Vagina (tissue), 2 donors: Measurements from ENCODE around the gene DDHD1. TPM values are rescaled to one million over a fixed set of nuclear protein-coding genes. Genes with fewer than 3 reads are reported as not detected.
A peak's percentile ranks its signal among the peaks of the same experiment; 100 is the strongest.

Experiments used
- DNase-seq, 2 donors: peaks; one replicate each; pipeline ENCODE4 v3.0.0-alpha.2; 2017; ENCODE audit errors: extremely low spot score in 2 of 2
- H3K27ac ChIP-seq: fragments of 200-600 bp; sonication (generic); one replicate; pipeline ENCODE4 v1.5.1; 2019
- H3K27me3 ChIP-seq: fragments of 200-600 bp; sonication (generic); one replicate; pipeline ENCODE4 v1.5.1; 2019
- H3K36me3 ChIP-seq, 2 donors: fragments of 200-600 bp; sonication (generic); one replicate each; pipeline ENCODE4 v1.5.1; 2017 to 2019
- H3K4me1 ChIP-seq: fragments of 200-600 bp; sonication (generic); one replicate; pipeline ENCODE4 v1.5.1; 2019
- H3K4me3 ChIP-seq, 2 donors: fragments of 200-600 bp; sonication (generic); 1 replicate in 1 of 2; 2 replicates in 1 of 2; pipeline ENCODE4 v1.5.1; 2016 to 2019
- H3K9me3 ChIP-seq: fragments of 200-600 bp; sonication (generic); one replicate; pipeline ENCODE4 v1.5.1; 2019
- POLR2A ChIP-seq, 2 donors: fragments of 450-650 bp; IDR thresholded peaks; one replicate each; pipeline ENCODE4 v1.6.1; 2017; ENCODE audit warnings: antibody characterized with exemption in 2 of 2, mild to moderate bottlenecking in 2 of 2, moderate library complexity in 2 of 2
- POLR2AphosphoS5 ChIP-seq, 2 donors: sonication (generic); formaldehyde crosslinking; IDR thresholded peaks; one replicate each; pipeline ENCODE4 v1.9.0; 2017; ENCODE audit warnings: antibody characterized with exemption in 2 of 2, mild to moderate bottlenecking in 2 of 2, low read depth in 1 of 2; ENCODE audit not compliant: insufficient read depth in 1 of 2
- intact Hi-C: fragments of 100-400 bp; cut with DNase I; formaldehyde crosslinking; loops from one replicate; pipeline ENCODE4 v1.15.1; 2023
- total RNA-seq: library from RNA; depleted of rRNA; stranded (reverse); fragments of >200 nt; gene quantifications from one replicate; pipeline ENCODE4 v1.2.3, GENCODE V29; 2016
- TF ChIP-seq, protein P1 (sequence below), 3 experiments: fragments of 450-650 bp in 2 of 3; fragments of 200-600 bp in 1 of 3; sonication (generic) in 1 of 3; IDR thresholded peaks; one replicate each; pipeline ENCODE4 v1.5.1; 2017 to 2019; ENCODE audit warnings: antibody characterized with exemption in 3 of 3, mild to moderate bottlenecking in 2 of 3, moderate library complexity in 2 of 3

DDHD1 gene
- total RNA-seq, 1 donor from 2014 or later: 17.4 TPM

DNA sequence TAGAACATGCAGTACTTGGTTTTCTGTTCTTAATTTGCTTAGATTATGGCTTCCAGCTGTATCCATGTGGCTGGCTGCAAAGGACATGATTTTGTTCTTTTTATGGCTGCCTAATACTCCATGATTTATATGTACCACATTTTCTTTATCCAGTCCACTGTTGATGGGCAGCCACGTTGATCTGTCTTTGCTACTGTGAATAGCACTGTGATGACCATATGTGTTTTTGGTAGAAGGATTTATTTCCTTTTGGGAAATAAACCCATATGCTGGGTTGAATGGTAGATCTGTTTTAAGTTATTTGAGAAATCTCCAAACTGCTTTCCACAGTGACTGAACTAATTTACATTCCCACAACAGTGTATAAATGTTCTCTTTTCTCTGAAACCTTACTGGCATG, 116.1 kb downstream of the DDHD1 start:
- no peak overlapping the region for H3K4me3 ChIP-seq
- DNase-seq: no peak
- H3K27ac ChIP-seq: no peak overlapping the region
- no peaks in the 10 kb centered on the region for H3K9me3 ChIP-seq
- no peak for TF ChIP-seq POLR2AphosphoS5 (IDR thresholded peaks at IDR 0.05; ENCODE audit: insufficient read depth in 1 of 2, low read depth in 1 of 2)
- TF ChIP-seq, protein P1, sequence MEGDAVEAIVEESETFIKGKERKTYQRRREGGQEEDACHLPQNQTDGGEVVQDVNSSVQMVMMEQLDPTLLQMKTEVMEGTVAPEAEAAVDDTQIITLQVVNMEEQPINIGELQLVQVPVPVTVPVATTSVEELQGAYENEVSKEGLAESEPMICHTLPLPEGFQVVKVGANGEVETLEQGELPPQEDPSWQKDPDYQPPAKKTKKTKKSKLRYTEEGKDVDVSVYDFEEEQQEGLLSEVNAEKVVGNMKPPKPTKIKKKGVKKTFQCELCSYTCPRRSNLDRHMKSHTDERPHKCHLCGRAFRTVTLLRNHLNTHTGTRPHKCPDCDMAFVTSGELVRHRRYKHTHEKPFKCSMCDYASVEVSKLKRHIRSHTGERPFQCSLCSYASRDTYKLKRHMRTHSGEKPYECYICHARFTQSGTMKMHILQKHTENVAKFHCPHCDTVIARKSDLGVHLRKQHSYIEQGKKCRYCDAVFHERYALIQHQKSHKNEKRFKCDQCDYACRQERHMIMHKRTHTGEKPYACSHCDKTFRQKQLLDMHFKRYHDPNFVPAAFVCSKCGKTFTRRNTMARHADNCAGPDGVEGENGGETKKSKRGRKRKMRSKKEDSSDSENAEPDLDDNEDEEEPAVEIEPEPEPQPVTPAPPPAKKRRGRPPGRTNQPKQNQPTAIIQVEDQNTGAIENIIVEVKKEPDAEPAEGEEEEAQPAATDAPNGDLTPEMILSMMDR (IDR thresholded peaks at IDR 0.05): no peak
- no peak for TF ChIP-seq POLR2A (IDR thresholded peaks at IDR 0.05)
- H3K36me3 ChIP-seq: no peaks in the 10 kb centered on the region
- no peaks in the 10 kb centered on the region for H3K27me3 ChIP-seq
- intact Hi-C loops: no loop called here
- peaks cover 5% of the 10 kb centered on the region for H3K4me1 ChIP-seq

DNA sequence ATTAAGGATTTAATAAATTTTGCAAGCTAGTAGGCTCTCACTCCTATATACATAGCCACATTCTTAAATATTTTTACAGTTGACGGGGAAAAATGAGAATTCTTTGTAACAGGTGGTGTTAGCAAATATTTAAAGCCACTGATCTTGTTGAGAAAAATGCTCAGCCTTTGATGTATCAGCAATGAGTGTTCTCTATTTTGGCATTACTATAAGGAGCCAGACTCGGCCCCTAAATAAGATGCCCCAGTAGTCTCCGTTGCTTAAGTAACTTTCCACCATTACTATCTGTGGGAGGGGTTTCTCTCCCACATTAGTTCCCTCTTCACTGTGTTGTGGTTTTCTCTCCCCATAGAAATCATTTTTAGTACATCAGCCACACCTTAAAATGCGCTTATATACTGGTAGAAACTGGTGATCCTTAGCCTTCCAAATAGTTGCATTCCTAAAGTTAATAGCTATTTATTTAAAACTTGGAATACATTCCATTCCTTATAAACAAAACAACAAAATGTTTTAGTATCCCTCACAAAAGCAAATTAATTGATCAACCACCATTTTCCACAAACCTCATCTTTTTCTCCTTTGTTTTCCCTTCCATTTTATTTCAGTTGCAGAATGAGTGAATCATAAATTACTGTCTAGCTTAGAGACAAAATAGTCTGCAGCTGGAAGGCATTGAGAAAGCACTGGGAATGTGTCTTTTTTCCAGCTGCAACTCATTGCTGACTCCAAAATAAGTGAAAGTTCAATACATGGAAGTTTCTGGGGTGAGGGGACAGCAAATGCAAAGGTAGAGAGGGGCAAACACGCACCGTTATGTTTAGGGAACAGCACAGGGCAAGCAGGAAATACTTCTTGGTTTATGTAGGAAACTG, 117.5 kb downstream of the DDHD1 start:
- Histone ChIP-seq H3K9me3 (no peaks in the 10 kb centered on the region), H3K27ac (no peak overlapping the region), H3K27me3 (no peaks in the 10 kb centered on the region), H3K4me3 (no peak overlapping the region), H3K4me1 (peaks cover 9% of the 10 kb centered on the region), H3K36me3 (no peaks in the 10 kb centered on the region)
- TF ChIP-seq, protein P1 (IDR thresholded peaks at IDR 0.05): no peak
- TF ChIP-seq POLR2A (IDR thresholded peaks at IDR 0.05) (no peak), POLR2AphosphoS5 (IDR thresholded peaks at IDR 0.05; ENCODE audit: insufficient read depth in 1 of 2, low read depth in 1 of 2) (no peak)
- DNase-seq: no peak
- intact Hi-C loops: no loop called here

DNA sequence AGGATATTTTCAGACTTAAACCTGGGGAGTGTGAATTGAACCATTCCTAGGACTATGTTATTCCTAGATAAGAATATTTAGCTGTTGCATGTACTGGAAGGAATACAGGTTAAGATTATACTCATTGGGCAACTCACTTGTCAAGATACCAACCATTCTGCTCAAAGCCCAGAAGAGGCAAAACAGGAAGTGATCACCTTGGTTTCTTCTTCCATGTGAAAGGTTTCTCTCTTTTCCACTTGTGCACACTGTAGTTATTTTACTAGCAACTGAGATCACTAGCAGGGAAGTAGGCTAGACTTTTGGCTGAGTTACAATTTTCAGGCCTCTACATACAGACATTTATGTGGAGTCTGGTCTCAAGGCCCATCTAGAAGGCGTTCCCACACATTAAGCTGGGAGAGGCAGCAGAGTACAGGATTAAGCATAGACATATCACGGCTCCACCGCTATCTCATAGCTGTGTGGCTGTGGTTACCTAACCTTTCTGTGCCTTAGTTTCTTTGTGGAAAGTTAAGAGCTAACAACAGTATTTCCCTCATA, 118.4 kb downstream of the DDHD1 start:
- TF ChIP-seq, protein P1 (IDR thresholded peaks at IDR 0.05): no peak
- H3K27ac ChIP-seq: no peak overlapping the region
- H3K4me3 ChIP-seq: no peak overlapping the region
- peaks cover 9% of the 10 kb centered on the region for H3K4me1 ChIP-seq
- H3K9me3 ChIP-seq: no peaks in the 10 kb centered on the region
- no peak for DNase-seq
- intact Hi-C loops: no loop called here
- no peaks in the 10 kb centered on the region for H3K36me3 ChIP-seq
- no peaks in the 10 kb centered on the region for H3K27me3 ChIP-seq

DNA sequence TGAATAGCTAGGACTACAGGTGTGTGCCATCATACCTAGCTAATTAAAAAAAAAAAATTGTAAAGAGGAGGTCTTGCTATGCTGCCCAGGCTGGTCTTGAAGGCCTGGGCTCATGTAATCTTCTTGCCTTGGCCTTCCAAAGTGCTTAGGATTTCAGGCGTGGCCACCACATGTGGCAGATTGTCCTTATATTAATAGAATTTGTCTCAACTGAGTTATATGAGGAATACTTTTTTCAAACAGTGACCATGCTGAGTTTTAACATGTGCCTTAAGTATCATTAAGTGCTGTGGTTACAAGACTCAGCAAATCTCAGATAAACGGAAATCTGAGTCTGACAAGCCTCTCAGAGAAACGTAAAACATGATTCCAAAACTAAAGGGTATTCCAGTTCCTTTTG, 119.1 kb downstream of the DDHD1 start:
- Histone ChIP-seq H3K4me1 (peaks cover 9% of the 10 kb centered on the region), H3K9me3 (no peaks in the 10 kb centered on the region), H3K27me3 (no peaks in the 10 kb centered on the region), H3K36me3 (no peaks in the 10 kb centered on the region), H3K4me3 (no peak overlapping the region), H3K27ac (no peak overlapping the region)
- TF ChIP-seq POLR2AphosphoS5 (IDR thresholded peaks at IDR 0.05; ENCODE audit: insufficient read depth in 1 of 2, low read depth in 1 of 2): no peak
- TF ChIP-seq POLR2A (IDR thresholded peaks at IDR 0.05): no peak
- TF ChIP-seq, protein P1 (IDR thresholded peaks at IDR 0.05): no peak
- no peak for DNase-seq
- intact Hi-C loops: no loop called here

DNA sequence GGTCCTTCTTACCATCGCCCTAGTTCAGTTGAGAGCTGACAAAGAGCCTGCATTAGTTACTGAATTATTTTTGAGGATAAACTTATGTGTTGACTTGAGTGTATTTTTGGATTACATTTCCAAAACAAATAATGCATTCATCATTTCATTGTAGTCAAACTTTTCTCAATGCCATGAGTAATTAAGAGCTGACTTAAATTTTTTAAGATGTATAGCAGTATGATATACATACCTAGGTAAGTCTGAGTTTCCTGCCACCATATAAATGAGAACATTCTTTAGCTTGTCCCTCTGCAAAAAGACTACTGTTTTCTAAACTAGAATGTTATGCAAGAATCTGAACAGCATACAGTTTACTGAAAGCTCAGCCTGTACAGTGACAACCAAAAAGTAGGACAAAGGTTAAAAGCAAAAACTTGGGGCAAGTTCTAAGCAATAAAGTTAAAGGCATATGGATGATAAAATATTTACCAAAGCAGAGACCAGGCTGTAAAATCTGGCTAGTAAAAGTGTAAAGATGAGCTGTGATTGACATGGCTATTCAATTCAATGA, 120.2 kb downstream of the DDHD1 start:
- peaks cover 9% of the 10 kb centered on the region for H3K4me1 ChIP-seq
- no peaks in the 10 kb centered on the region for H3K27me3 ChIP-seq
- no peaks in the 10 kb centered on the region for H3K9me3 ChIP-seq
- no peak for TF ChIP-seq POLR2AphosphoS5 (IDR thresholded peaks at IDR 0.05; ENCODE audit: insufficient read depth in 1 of 2, low read depth in 1 of 2)
- no peak for TF ChIP-seq POLR2A (IDR thresholded peaks at IDR 0.05)
- TF ChIP-seq, protein P1 (IDR thresholded peaks at IDR 0.05): no peak
- H3K36me3 ChIP-seq: no peaks in the 10 kb centered on the region
- H3K4me3 ChIP-seq: no peak overlapping the region
- peak overlapping the region; percentile 5 for H3K27ac ChIP-seq
- DNase-seq: no peak
- intact Hi-C loops: no loop called here
